Left ventricle myocardium inferior (tissue), 1 donor: ENCODE results near the gene TNS3. TPM values are rescaled to one million over a fixed set of nuclear protein-coding genes. Genes with fewer than 3 reads are reported as not detected.
A peak's percentile ranks its signal among the peaks of the same experiment; 100 is the strongest.

Source experiments
- DNase-seq: peaks from one replicate; pipeline ENCODE4 v3.0.0-alpha.2; 2020
- H3K27ac ChIP-seq: fragments of 200-600 bp; replicated peaks from 2 replicates; pipeline ENCODE4 v1.8.0; 2021
- H3K27me3 ChIP-seq: fragments of 200-600 bp; 2 replicates; pipeline ENCODE4 v1.8.0; 2021; ENCODE audit warnings: low read depth
- H3K36me3 ChIP-seq: fragments of 200-600 bp; 2 replicates; pipeline ENCODE4 v1.8.0; 2021
- H3K4me1 ChIP-seq: fragments of 200-600 bp; 2 replicates; pipeline ENCODE4 v1.8.0; 2021
- H3K4me3 ChIP-seq: fragments of 200-600 bp; 2 replicates; pipeline ENCODE4 v1.8.0; 2021; ENCODE audit warnings: mild to moderate bottlenecking, moderate library complexity
- H3K9me3 ChIP-seq: fragments of 200-600 bp; replicated peaks from 2 replicates; pipeline ENCODE4 v1.8.0; 2021
- CTCF ChIP-seq: fragments of 200-600 bp; IDR thresholded peaks from 2 replicates; pipeline ENCODE4 v1.8.0; 2021; ENCODE audit warnings: antibody characterized with exemption, mild to moderate bottlenecking, borderline replicate concordance
- intact Hi-C: fragments of 100-400 bp; cut with micrococcal nuclease; formaldehyde crosslinking; loops from one replicate; pipeline ENCODE4 v1.11.0; 2022
- total RNA-seq: library from RNA; stranded (reverse); fragmentation: NEBNext Ultra II Directional; extraction: Animal tissue kit (Norgen Biotek cat#: 25700); gene quantifications from one replicate; pipeline ENCODE4 v1.2.1, GENCODE V29; 2021
- donor health status: DM: no; HTN: yes; CAD: no; lungs with severe emphysema.

The TNS3 gene
- total RNA-seq, 1 donor from 2014 or later = 40.6 TPM

DNA sequence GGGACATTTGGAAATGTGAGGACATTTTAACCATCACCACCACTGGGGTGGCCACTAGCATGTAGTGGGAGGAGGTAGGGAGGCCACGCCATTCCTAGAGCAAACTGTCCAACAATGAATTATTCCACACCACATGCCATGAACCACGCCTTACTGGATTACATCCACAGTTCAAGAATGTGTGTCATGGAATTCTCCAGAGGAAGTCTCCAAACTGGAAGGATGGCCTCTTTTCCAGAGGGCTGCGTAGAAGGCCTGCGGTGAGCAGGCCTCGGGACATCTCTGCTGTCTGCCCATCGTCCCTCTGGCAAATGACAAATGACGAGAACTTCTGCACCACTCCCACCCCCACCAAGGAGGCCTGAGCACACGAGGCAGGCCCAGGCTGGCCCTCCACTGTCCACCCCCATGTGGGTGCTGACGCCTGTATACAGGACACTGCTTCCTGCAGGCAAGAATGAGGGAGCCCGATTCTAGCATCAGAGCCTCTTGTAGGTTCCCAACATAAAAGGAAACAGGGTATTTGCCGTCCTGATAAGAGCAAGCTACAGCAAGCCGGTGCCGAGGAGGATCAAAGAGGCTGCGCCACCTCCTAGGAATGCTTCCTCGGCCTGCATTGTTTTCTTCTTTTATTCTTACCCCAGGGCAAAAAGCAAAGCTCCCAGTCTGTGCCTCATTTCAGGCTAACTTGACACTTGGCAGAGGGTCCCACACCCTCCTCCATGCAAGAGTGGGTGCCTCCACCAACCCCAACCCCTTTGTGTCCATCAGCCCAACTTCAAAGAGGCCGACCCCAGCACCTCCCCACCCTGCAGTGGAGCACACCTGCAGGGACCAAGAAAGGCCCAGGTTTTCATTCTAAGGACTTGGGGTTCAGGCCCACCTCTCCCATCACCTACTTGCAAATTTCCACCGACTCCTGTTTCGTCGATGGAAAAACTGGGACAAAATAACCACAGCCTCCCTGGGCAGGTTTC is 23.9 kb downstream of the TNS3 start:
- H3K27ac ChIP-seq = no peak overlapping the region
- H3K4me3 ChIP-seq = no peak overlapping the region
- intact Hi-C loops = no loop called here
- H3K27me3 ChIP-seq = no peaks in the 10 kb centered on the region
- H3K9me3 ChIP-seq = peaks cover 8% of the 10 kb centered on the region
- TF ChIP-seq CTCF = no peak
- H3K4me1 ChIP-seq = peaks cover 29% of the 10 kb centered on the region
- no peaks in the 10 kb centered on the region for H3K36me3 ChIP-seq
- no peak for DNase-seq

GRCh38 chr7:47557317-47557693 is 24.6 kb downstream of the TNS3 start:
- H3K4me3 ChIP-seq = no peak overlapping the region
- H3K9me3 ChIP-seq = peaks cover 8% of the 10 kb centered on the region
- no peak for DNase-seq
- H3K36me3 ChIP-seq = no peaks in the 10 kb centered on the region
- H3K4me1 ChIP-seq = peaks cover 35% of the 10 kb centered on the region
- no peak for TF ChIP-seq CTCF
- intact Hi-C loops = no loop called here
- no peaks in the 10 kb centered on the region for H3K27me3 ChIP-seq
- H3K27ac ChIP-seq = no peak overlapping the region

GRCh38 chr7:47556511-47557180 is 25.3 kb downstream of the TNS3 start:
- peaks cover 8% of the 10 kb centered on the region for H3K9me3 ChIP-seq
- no peak for TF ChIP-seq CTCF
- no peaks in the 10 kb centered on the region for H3K36me3 ChIP-seq
- H3K27ac ChIP-seq = no peak overlapping the region
- intact Hi-C loops = no loop called here
- H3K4me3 ChIP-seq = no peak overlapping the region
- peaks cover 37% of the 10 kb centered on the region for H3K4me1 ChIP-seq
- H3K27me3 ChIP-seq = no peaks in the 10 kb centered on the region
- no peak for DNase-seq

DNA sequence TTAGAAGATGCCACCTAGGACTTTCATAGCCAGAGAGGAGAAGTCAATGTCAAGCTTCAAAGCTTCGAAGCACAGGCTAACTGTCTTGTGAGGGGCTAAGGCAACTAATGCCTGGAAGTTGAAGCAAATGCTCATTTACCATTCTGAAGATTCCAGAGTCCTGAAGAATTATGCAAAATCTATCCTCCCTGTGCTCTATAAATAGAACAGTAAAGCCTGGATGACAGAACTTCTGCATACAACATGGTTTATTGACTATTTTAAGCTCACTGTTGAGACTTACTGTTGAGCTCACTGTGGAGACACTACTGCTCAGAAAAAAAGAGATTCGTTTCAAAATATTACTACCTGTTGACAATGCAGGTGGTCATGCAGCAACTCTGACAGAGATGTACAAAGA is 28.6 kb downstream of the TNS3 start:
- H3K4me1 ChIP-seq = peaks cover 44% of the 10 kb centered on the region
- intact Hi-C loops = no loop called here
- peaks cover 8% of the 10 kb centered on the region for H3K9me3 ChIP-seq
- no peaks in the 10 kb centered on the region for H3K27me3 ChIP-seq
- H3K27ac ChIP-seq = peak overlapping the region; percentile 3
- H3K4me3 ChIP-seq = no peak overlapping the region
- no peaks in the 10 kb centered on the region for H3K36me3 ChIP-seq
- no peak for DNase-seq
- no peak for TF ChIP-seq CTCF

GRCh38 chr7:47552621-47553020 is 29.3 kb downstream of the TNS3 start:
- peak overlapping the region; percentile 3 for H3K27ac ChIP-seq
- intact Hi-C loops = no loop called here
- DNase-seq = no peak
- TF ChIP-seq CTCF = no peak
- H3K4me1 ChIP-seq = peaks cover 37% of the 10 kb centered on the region
- no peaks in the 10 kb centered on the region for H3K36me3 ChIP-seq
- peaks cover 8% of the 10 kb centered on the region for H3K9me3 ChIP-seq
- no peaks in the 10 kb centered on the region for H3K27me3 ChIP-seq
- H3K4me3 ChIP-seq = no peak overlapping the region
